PC-9 (cell line): ENCODE results near the gene PRPF38B.

Source experiments
- EZH2 ChIP-seq: fragments of 200-600 bp; sonication (generic); IDR thresholded peaks from 2 replicates; pipeline ENCODE4 v1.8.0; 2017; ENCODE audit warnings: antibody characterized with exemption, low read depth
- TF ChIP-seq, protein P1 (sequence below): fragments of 200-600 bp; sonication (generic); conservative IDR thresholded peaks from 2 replicates; pipeline ENCODE4 v1.6.1; 2017; ENCODE audit warnings: mixed run types, antibody characterized with exemption, mild to moderate bottlenecking, moderate library complexity

DNA sequence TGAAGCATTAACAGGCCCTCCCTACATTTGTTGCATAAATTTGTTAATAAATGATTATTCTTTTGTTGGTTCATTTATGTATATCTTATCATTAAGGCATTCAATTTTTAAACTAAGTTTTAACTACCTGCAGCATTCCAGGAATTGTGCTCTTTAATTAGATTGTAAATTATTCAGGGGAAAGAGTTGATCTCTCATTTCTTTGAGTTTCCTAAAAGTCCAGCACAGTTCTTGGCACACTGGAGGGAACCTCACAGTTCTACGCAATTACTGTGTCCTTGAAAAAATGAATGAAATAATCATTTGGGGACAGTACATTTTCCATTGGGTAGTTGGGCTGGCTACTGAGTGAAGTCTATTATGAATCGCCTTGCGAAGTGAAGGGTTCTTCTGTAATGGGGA lies 53.9 kb downstream of the PRPF38B start:
- TF ChIP-seq EZH2 = no peak
- TF ChIP-seq, protein P1, sequence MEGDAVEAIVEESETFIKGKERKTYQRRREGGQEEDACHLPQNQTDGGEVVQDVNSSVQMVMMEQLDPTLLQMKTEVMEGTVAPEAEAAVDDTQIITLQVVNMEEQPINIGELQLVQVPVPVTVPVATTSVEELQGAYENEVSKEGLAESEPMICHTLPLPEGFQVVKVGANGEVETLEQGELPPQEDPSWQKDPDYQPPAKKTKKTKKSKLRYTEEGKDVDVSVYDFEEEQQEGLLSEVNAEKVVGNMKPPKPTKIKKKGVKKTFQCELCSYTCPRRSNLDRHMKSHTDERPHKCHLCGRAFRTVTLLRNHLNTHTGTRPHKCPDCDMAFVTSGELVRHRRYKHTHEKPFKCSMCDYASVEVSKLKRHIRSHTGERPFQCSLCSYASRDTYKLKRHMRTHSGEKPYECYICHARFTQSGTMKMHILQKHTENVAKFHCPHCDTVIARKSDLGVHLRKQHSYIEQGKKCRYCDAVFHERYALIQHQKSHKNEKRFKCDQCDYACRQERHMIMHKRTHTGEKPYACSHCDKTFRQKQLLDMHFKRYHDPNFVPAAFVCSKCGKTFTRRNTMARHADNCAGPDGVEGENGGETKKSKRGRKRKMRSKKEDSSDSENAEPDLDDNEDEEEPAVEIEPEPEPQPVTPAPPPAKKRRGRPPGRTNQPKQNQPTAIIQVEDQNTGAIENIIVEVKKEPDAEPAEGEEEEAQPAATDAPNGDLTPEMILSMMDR = no peak
